H1 (cell line): ENCODE results near the gene GALNT17.

Experiments used
- EGR1 ChIP-seq: IDR thresholded peaks from 2 replicates; pipeline ENCODE4 v1.6.1; 2011; ENCODE audit warnings: low read depth, low read length, borderline replicate concordance
- MAFK ChIP-seq: IDR thresholded peaks from 2 replicates; pipeline ENCODE4 v1.6.1; 2012; ENCODE audit warnings: low read depth, mild to moderate bottlenecking, improper control_type of control experiment, low read length
- POLR2A ChIP-seq, 2 experiments: IDR thresholded peaks; 1 replicate in 1 of 2; 2 replicates in 1 of 2; pipeline ENCODE4 v1.6.1; 2011; ENCODE audit warnings: low read depth in 2 of 2, low read length in 2 of 2, mild to moderate bottlenecking in 2 of 2; ENCODE audit errors: control extremely low read depth in 1 of 2
- TF ChIP-seq, protein P1 (sequence below), 3 experiments: IDR thresholded peaks; 1 replicate in 2 of 3; 2 replicates in 1 of 3; pipeline versions ENCODE4 v1.5.1 to v1.6.1; 2011; ENCODE audit warnings: low read length in 3 of 3, mild to moderate bottlenecking in 3 of 3, inconsistent platforms in 2 of 3, low read depth in 1 of 3, moderate library complexity in 1 of 3; ENCODE audit not compliant: insufficient read depth in 1 of 3; ENCODE audit errors: control extremely low read depth in 1 of 3

- TF ChIP-seq POLR2A (IDR thresholded peaks at IDR 0.05; ENCODE audit: control extremely low read depth in 1 of 2, low read depth in 2 of 2, low read length in 2 of 2) (no peak), EGR1 (no peak), MAFK (no peak)
- TF ChIP-seq, protein P1, sequence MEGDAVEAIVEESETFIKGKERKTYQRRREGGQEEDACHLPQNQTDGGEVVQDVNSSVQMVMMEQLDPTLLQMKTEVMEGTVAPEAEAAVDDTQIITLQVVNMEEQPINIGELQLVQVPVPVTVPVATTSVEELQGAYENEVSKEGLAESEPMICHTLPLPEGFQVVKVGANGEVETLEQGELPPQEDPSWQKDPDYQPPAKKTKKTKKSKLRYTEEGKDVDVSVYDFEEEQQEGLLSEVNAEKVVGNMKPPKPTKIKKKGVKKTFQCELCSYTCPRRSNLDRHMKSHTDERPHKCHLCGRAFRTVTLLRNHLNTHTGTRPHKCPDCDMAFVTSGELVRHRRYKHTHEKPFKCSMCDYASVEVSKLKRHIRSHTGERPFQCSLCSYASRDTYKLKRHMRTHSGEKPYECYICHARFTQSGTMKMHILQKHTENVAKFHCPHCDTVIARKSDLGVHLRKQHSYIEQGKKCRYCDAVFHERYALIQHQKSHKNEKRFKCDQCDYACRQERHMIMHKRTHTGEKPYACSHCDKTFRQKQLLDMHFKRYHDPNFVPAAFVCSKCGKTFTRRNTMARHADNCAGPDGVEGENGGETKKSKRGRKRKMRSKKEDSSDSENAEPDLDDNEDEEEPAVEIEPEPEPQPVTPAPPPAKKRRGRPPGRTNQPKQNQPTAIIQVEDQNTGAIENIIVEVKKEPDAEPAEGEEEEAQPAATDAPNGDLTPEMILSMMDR (IDR thresholded peaks at IDR 0.05; ENCODE audit: control extremely low read depth in 1 of 3, insufficient read depth in 1 of 3, low read depth in 1 of 3, low read length in 3 of 3): no peak
These were observed 517.9 kb downstream of the GALNT17 start for GRCh38 chr7:71649812-71650211.
